Lower lobe of right lung (tissue), 2 donors: ENCODE data around the gene CD4. TPM values are rescaled to one million over a fixed set of nuclear protein-coding genes. Genes with fewer than 3 reads are reported as not detected.
"Not testable (repeated sequence)": the region's sequence is repeated elsewhere in the genome, so short reads cannot be mapped to it uniquely, and the experiment has no call there.

ENCODE experiments used
- ATAC-seq, 2 donors: fragments of 200-7000 bp; cut with Tn5 transposase; one replicate each; pipeline ENCODE4 v1.9.1; 2020 to 2022; ENCODE audit warnings: mild to moderate bottlenecking in 2 of 2, moderate library complexity in 2 of 2
- DNase-seq: peaks from one replicate; pipeline ENCODE4 v3.0.0-alpha.2; 2020
- H3K27ac ChIP-seq: fragments of 200-600 bp; one replicate; pipeline ENCODE4 v1.8.0; 2022
- H3K27me3 ChIP-seq: fragments of 200-600 bp; one replicate; pipeline ENCODE4 v1.8.0; 2022; ENCODE audit warnings: low read depth
- H3K36me3 ChIP-seq: fragments of 200-600 bp; one replicate; pipeline ENCODE4 v1.8.0; 2022; ENCODE audit warnings: mild to moderate bottlenecking
- H3K4me1 ChIP-seq: fragments of 200-600 bp; one replicate; pipeline ENCODE4 v1.8.0; 2022
- H3K4me3 ChIP-seq: fragments of 200-600 bp; one replicate; pipeline ENCODE4 v1.8.0; 2022; ENCODE audit warnings: mild to moderate bottlenecking
- H3K9me3 ChIP-seq: fragments of 200-600 bp; one replicate; pipeline ENCODE4 v1.8.0; 2022
- intact Hi-C: fragments of 100-400 bp; cut with DNase I; formaldehyde crosslinking; loops from one replicate; pipeline ENCODE4 v1.11.0; 2022
- total RNA-seq: library from RNA; stranded (reverse); fragmentation: NEBNext Ultra II Directional; extraction: Animal tissue kit (Norgen Biotek cat#: 25700); gene quantifications from one replicate; pipeline ENCODE4 v1.2.1, GENCODE V29; 2021
- TF ChIP-seq, protein P1 (sequence below): fragments of 200-600 bp; IDR thresholded peaks from one replicate; pipeline ENCODE4 v1.8.0; 2022; ENCODE audit warnings: antibody characterized with exemption, mild to moderate bottlenecking
- donor health status: DM: no; HTN: yes; CAD: no; lungs with severe emphysema.

CD4 gene
- total RNA-seq, 1 donor from 2014 or later: 80.3 TPM

DNA sequence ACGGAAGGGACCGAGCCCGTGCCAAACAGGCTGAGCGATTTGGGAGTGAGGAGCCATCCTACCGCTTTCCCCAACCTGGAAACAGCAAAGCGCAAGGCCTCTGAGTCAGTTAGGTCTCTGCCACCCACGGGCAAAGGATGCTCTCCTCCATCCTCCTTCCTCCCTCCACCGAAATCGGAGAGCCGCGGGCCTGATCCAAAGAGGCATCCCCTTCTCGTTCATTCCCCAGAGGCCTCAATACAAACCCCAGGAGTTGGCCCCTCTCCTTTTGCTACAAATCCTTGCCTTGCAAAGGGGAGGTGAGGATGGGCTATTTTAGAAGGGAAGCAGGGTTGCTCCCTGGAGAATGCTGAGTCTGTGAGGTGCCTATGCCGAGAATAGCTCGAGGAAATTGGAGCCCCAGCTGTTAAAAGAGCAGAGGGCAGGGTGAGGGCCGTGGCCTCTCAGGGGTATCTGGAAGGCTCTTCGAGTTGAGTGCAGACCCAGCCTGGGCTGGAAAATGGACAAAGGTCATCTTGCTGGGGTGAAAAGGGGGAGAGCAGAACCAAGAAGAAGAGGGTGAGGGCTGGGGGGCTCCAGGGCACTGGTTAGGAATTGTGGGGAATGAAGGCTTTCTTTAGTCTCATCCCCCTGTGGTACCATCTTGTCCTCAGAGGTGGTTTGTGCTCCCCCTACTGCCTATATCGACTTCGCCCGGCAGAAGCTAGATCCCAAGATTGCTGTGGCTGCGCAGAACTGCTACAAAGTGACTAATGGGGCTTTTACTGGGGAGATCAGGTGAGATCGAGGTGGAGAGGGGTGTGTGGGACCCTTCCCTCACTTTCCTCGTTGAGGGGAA lies 79.1 kb downstream of the CD4 start:
- TF ChIP-seq, protein P1, sequence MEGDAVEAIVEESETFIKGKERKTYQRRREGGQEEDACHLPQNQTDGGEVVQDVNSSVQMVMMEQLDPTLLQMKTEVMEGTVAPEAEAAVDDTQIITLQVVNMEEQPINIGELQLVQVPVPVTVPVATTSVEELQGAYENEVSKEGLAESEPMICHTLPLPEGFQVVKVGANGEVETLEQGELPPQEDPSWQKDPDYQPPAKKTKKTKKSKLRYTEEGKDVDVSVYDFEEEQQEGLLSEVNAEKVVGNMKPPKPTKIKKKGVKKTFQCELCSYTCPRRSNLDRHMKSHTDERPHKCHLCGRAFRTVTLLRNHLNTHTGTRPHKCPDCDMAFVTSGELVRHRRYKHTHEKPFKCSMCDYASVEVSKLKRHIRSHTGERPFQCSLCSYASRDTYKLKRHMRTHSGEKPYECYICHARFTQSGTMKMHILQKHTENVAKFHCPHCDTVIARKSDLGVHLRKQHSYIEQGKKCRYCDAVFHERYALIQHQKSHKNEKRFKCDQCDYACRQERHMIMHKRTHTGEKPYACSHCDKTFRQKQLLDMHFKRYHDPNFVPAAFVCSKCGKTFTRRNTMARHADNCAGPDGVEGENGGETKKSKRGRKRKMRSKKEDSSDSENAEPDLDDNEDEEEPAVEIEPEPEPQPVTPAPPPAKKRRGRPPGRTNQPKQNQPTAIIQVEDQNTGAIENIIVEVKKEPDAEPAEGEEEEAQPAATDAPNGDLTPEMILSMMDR: no peak
- Histone ChIP-seq H3K36me3 (peaks cover 55% of the 10 kb centered on the region), H3K4me3 (peak overlapping the region; percentile 98), H3K9me3 (no peaks in the 10 kb centered on the region), H3K4me1 (peaks cover 47% of the 10 kb centered on the region), H3K27me3 (no peaks in the 10 kb centered on the region), H3K27ac (peak overlapping the region; percentile 98)
- intact Hi-C loops: no loop called here
- peak in 1 of 2 donors; percentile 1 for ATAC-seq
- no peak for DNase-seq

DNA sequence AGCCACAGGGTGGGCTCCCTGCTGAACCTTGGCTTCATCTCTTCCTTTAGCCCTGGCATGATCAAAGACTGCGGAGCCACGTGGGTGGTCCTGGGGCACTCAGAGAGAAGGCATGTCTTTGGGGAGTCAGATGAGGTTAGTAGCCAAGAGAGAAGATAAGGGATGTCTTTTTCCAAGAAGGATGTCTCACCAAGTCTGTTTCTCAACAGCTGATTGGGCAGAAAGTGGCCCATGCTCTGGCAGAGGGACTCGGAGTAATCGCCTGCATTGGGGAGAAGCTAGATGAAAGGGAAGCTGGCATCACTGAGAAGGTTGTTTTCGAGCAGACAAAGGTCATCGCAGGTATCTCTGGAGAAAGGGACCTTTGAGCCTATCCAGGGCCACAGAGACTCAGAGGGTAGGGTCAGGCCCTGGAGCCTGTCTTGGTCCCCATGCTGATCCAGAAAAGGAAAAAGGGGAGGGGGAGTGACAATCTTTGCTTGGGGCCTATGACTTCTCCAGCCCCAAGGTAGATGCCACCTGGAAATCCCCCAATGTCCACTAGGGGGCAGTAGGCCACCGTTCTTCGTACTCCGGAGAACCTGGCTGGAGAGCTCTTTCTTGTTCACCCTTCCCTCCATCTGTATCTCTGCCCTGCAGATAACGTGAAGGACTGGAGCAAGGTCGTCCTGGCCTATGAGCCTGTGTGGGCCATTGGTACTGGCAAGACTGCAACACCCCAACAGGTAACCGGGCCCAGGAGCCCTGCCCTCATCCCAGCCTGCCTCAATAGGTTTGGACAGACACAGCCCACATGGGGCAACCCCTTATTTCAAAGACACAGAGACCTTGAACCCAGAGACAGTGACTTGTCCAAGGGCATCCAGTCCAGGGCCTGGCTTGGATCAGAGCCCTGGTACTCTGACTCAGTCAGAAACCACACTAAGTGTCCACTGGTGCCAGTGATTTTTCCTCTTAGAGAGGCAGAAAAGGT lies 80.0 kb downstream of the CD4 start:
- TF ChIP-seq, protein P1: peak; percentile 94
- peak overlapping the region; percentile 98 for H3K4me3 ChIP-seq
- no peaks in the 10 kb centered on the region for H3K9me3 ChIP-seq
- no peaks in the 10 kb centered on the region for H3K27me3 ChIP-seq
- ATAC-seq (no peak), DNase-seq (peak; percentile 81)
- intact Hi-C loops: no loop called here
- H3K4me1 ChIP-seq: peaks cover 54% of the 10 kb centered on the region
- peaks cover 46% of the 10 kb centered on the region for H3K36me3 ChIP-seq
- H3K27ac ChIP-seq: no peak overlapping the region

- H3K27me3 ChIP-seq, H3K4me3 ChIP-seq, H3K9me3 ChIP-seq, DNase-seq, intact Hi-C loops, H3K27ac ChIP-seq, ATAC-seq: not testable (repeated sequence)
- peaks cover 36% of the 10 kb centered on the region for H3K36me3 ChIP-seq
- peaks cover 58% of the 10 kb centered on the region for H3K4me1 ChIP-seq
Measured at GRCh38 chr12:6870304-6870703, 81.0 kb downstream of the CD4 start.

Other genes with a start within 250 kb of the CD4 start
- 27.6 TPM for gene IFFO1, start 233.5 kb upstream of the CD4 start, total RNA-seq
- 30.2 TPM for gene NOP2, start 221.2 kb upstream of the CD4 start, total RNA-seq
- gene CHD4, start 182.1 kb upstream of the CD4 start, total RNA-seq: 169 TPM
- 3.8 TPM for gene LPAR5, start 153.6 kb upstream of the CD4 start, total RNA-seq
- gene ACRBP, start 142.1 kb upstream of the CD4 start, total RNA-seq: 7.2 TPM
- gene ING4, start 126.4 kb upstream of the CD4 start, total RNA-seq: 41.3 TPM
- gene ZNF384, start 100.2 kb upstream of the CD4 start, total RNA-seq: 48.7 TPM
- gene PIANP, start 88.7 kb upstream of the CD4 start, total RNA-seq: 0.18 TPM
- 55.1 TPM for gene COPS7A, start 65.5 kb upstream of the CD4 start, total RNA-seq
- gene MLF2, start 36.4 kb upstream of the CD4 start, total RNA-seq: 108 TPM
- 267 TPM for gene PTMS, start 23.2 kb upstream of the CD4 start, total RNA-seq
- 2.1 TPM for gene LAG3, start 17.0 kb upstream of the CD4 start, total RNA-seq
- 21.5 TPM for gene GPR162, start 32.3 kb downstream of the CD4 start, total RNA-seq
- 7.0 TPM for gene P3H3, start 38.9 kb downstream of the CD4 start, total RNA-seq
- gene GNB3, start 51.4 kb downstream of the CD4 start, total RNA-seq: 1.0 TPM
- gene CDCA3, start 61.8 kb downstream of the CD4 start, total RNA-seq: 2.9 TPM
- gene USP5, start 62.6 kb downstream of the CD4 start, total RNA-seq: 58.6 TPM
- gene TPI1, start 78.0 kb downstream of the CD4 start, total RNA-seq: 278 TPM
- gene SPSB2, start 83.8 kb downstream of the CD4 start, total RNA-seq: 25.5 TPM
- gene LRRC23, start 115.3 kb downstream of the CD4 start, total RNA-seq: 26.6 TPM
- 41.9 TPM for gene ENO2, start 125.1 kb downstream of the CD4 start, total RNA-seq
- gene ATN1, start 138.4 kb downstream of the CD4 start, total RNA-seq: 123 TPM
- gene RNU7-1, start 154.3 kb downstream of the CD4 start, total RNA-seq: not detected
- 181 TPM for gene C12orf57, start 154.5 kb downstream of the CD4 start, total RNA-seq
- gene PTPN6, start 161.8 kb downstream of the CD4 start, total RNA-seq: 209 TPM
- 138 TPM for gene PHB2, start 181.1 kb downstream of the CD4 start, total RNA-seq
- gene EMG1, start 181.4 kb downstream of the CD4 start, total RNA-seq: 39.6 TPM
- gene LPCAT3, start 228.9 kb downstream of the CD4 start, total RNA-seq: 67.7 TPM